Endothelial cell of umbilical vein (primary cell): ENCODE measurements around the gene XPA. TPM values are rescaled to one million over a fixed set of nuclear protein-coding genes. Genes with fewer than 3 reads are reported as not detected.

Experiments
- BruUV-seq: library from RNA; stranded (reverse); fragments of 400-500 nt; replicated peaks from 2 replicates; lab custom pipeline; 2021; lab: Mats Ljungman, UMichigan
- CTCF ChIA-PET: fragments of 300-600, 350-600 bp; sonication (Branson Sonifier 250); formaldehyde crosslinking; loops from one replicate; lab custom pipeline; 2021; ENCODE audit warnings: antibody characterized with exemption, inconsistent platforms; lab: Charles Lee
- POLR2A ChIA-PET: fragments of 300-600, 350-600 bp; sonication (Branson Sonifier 250); formaldehyde crosslinking; loops from one replicate; lab custom pipeline; 2021; ENCODE audit warnings: antibody characterized with exemption, inconsistent platforms; lab: Charles Lee
- DNase-seq: peaks from one replicate; pipeline ENCODE4 v3.0.0-alpha.2; 2011; ENCODE audit warnings: low read depth, low spot score
- FAIRE-seq: peaks from 2 replicates; lab custom pipeline; 2011; peaks lifted over from hg19 to GRCh38; lab: Jason Lieb, UNC
- H2AFZ ChIP-seq: 2 replicates; pipeline ENCODE4 v1.6.0; 2012; ENCODE audit warnings: low read depth, low read length, control low read depth, inconsistent platforms
- H3K27ac ChIP-seq: 2 replicates; pipeline ENCODE4 v1.5.1; 2011; ENCODE audit warnings: low read depth, mild to moderate bottlenecking, control low read depth, low read length, moderate library complexity; ENCODE audit not compliant: insufficient read depth
- H3K27me3 ChIP-seq, 2 experiments: 2 replicates each; pipeline versions ENCODE4 v1.6.0 to v1.6.1; 2011; ENCODE audit warnings: low read length in 2 of 2, mixed read lengths in 1 of 2; ENCODE audit not compliant: control insufficient read depth in 2 of 2, insufficient read depth in 2 of 2
- H3K36me3 ChIP-seq, 2 experiments: 2 replicates in 1 of 2; 3 replicates in 1 of 2; pipeline ENCODE4 v1.5.1; 2011; ENCODE audit warnings: low read length in 2 of 2, mild to moderate bottlenecking in 1 of 2, moderate library complexity in 1 of 2; ENCODE audit not compliant: control insufficient read depth in 2 of 2, insufficient read depth in 2 of 2; ENCODE audit errors: extremely low read depth in 1 of 2
- H3K4me1 ChIP-seq: 3 replicates; pipeline ENCODE4 v1.5.1; 2011; ENCODE audit warnings: mild to moderate bottlenecking, low read length; ENCODE audit not compliant: control insufficient read depth, insufficient read depth; ENCODE audit errors: extremely low read depth
- H3K4me2 ChIP-seq: 2 replicates; pipeline ENCODE4 v1.6.1; 2011; ENCODE audit warnings: low read length, control low read depth, mixed read lengths; ENCODE audit not compliant: insufficient read depth
- H3K4me3 ChIP-seq, 3 experiments: fragments of 200-600 bp in 1 of 3; sonication (generic), shearing (Covaris generic) in 1 of 3; replicated peaks in 1 of 3; 2 replicates each; pipeline ENCODE4 v1.5.1; 2011 to 2016; ENCODE audit warnings: control low read depth in 3 of 3, low read length in 3 of 3, mild to moderate bottlenecking in 2 of 3, inconsistent platforms in 1 of 3, low read depth in 1 of 3, moderate library complexity in 1 of 3; ENCODE audit not compliant: insufficient read depth in 1 of 3
- H3K79me2 ChIP-seq: 2 replicates; pipeline ENCODE4 v1.6.0; 2012; ENCODE audit warnings: low read length, inconsistent platforms; ENCODE audit not compliant: control insufficient read depth, insufficient read depth
- H3K9ac ChIP-seq: replicated peaks from 2 replicates; pipeline ENCODE3; 2011; ENCODE audit warnings: low read length, control low read depth; ENCODE audit not compliant: insufficient read depth; ENCODE audit errors: extremely low read depth
- H3K9me1 ChIP-seq: replicated peaks from 3 replicates; pipeline ENCODE4 v1.6.0; 2011; ENCODE audit warnings: mild to moderate bottlenecking, low read length; ENCODE audit not compliant: control insufficient read depth, insufficient read depth; ENCODE audit errors: extremely low read depth
- H3K9me3 ChIP-seq: replicated peaks from 2 replicates; pipeline ENCODE4 v1.5.1; 2012; ENCODE audit warnings: low read length, inconsistent platforms; ENCODE audit not compliant: control insufficient read depth, insufficient read depth
- H4K20me1 ChIP-seq: replicated peaks from 2 replicates; pipeline ENCODE3; 2011; ENCODE audit warnings: mild to moderate bottlenecking, low read length; ENCODE audit not compliant: control insufficient read depth, insufficient read depth; ENCODE audit errors: extremely low read depth
- CTCF ChIP-seq, 2 donors: IDR thresholded peaks; 1 replicate in 1 of 2; 2 replicates in 1 of 2; pipeline ENCODE4 v1.5.1; 2011; ENCODE audit warnings: low read length in 2 of 2, mild to moderate bottlenecking in 2 of 2, moderate library complexity in 2 of 2, control low read depth in 1 of 2, inconsistent platforms in 1 of 2, low read depth in 1 of 2; ENCODE audit not compliant: insufficient read depth in 1 of 2; ENCODE audit errors: extremely low read depth in 1 of 2
- EZH2 ChIP-seq: IDR thresholded peaks from 2 replicates; pipeline ENCODE4 v1.6.1; 2012; ENCODE audit warnings: borderline replicate concordance, low read depth, mild to moderate bottlenecking, moderate library complexity, low read length, inconsistent platforms; ENCODE audit not compliant: severe bottlenecking
- FOS ChIP-seq: IDR thresholded peaks from 2 replicates; pipeline ENCODE4 v1.6.1; 2011; ENCODE audit warnings: mild to moderate bottlenecking, low read length, moderate library complexity, borderline replicate concordance; ENCODE audit not compliant: insufficient read depth
- GATA2 ChIP-seq: IDR thresholded peaks from 2 replicates; pipeline ENCODE4 v1.7.0; 2011; ENCODE audit warnings: low read depth, mild to moderate bottlenecking, moderate library complexity, mixed read lengths, low read length; ENCODE audit not compliant: insufficient read length, insufficient read depth
- JUN ChIP-seq: IDR thresholded peaks from 2 replicates; pipeline ENCODE4 v1.6.1; 2011; ENCODE audit warnings: borderline replicate concordance, low read depth; ENCODE audit not compliant: insufficient read length, insufficient read depth
- MAX ChIP-seq: IDR thresholded peaks from 2 replicates; pipeline ENCODE4 v1.6.1; 2011; ENCODE audit not compliant: insufficient read depth, insufficient read length
- MYC ChIP-seq: IDR thresholded peaks from one replicate; pipeline ENCODE4 v1.6.1; 2011; ENCODE audit warnings: mild to moderate bottlenecking, low read depth, low read length
- POLR2A ChIP-seq: IDR thresholded peaks from 2 replicates; pipeline ENCODE4 v1.6.1; 2012; ENCODE audit warnings: low read depth, mild to moderate bottlenecking, control low read depth, low read length
- POLR2AphosphoS5 ChIP-seq: IDR thresholded peaks from 2 replicates; pipeline ENCODE4 v1.6.1; 2012; ENCODE audit warnings: low read depth, mild to moderate bottlenecking, control low read depth, low read length, moderate library complexity; ENCODE audit not compliant: insufficient read depth
- dilution Hi-C: fragments of 300-500 bp; cut with MboI; formaldehyde crosslinking; loops from one replicate; pipeline ENCODE4 v1.15.0; 2019; ENCODE audit warnings: low sequenced_read_pairs; ENCODE audit not compliant: extremely low pct_ligation_motif_present
- intact Hi-C: fragments of 100-400 bp; cut with micrococcal nuclease; formaldehyde crosslinking; loops from one replicate; pipeline ENCODE4 v1.10.0; 2022
- polyA plus RNA-seq, 4 experiments: library from polyadenylated mRNA; depleted of rRNA in 3 of 4; stranded (reverse) in 3 of 4; unstranded in 1 of 4; fragments of >200 nt; gene quantifications; 2 replicates each; pipeline versions ENCODE4 v1.2.1 to v1.2.3, GENCODE V29; 2011 to 2012; ENCODE audit warnings: missing spikeins in 1 of 4
- total RNA-seq: library from RNA; stranded (reverse); gene quantifications from 2 replicates; pipeline ENCODE4 v1.2.3, GENCODE V29; 2021

The XPA gene
- total and polyA plus RNA-seq, 2 donors (not counting 3 experiments of a cell fraction or from before 2014, with no cell fraction given), result 3.6 to 21.1 TPM

GRCh38 chr9:97665742-97666141 lies 31.4 kb downstream of the XPA start:
- Histone ChIP-seq H3K4me2 (no peak overlapping the region), H3K9ac (no peak overlapping the region), H3K36me3 (peaks cover 32 to 55% of the 10 kb centered on the region in 2 experiments), H3K9me3 (no peaks in the 10 kb centered on the region), H3K79me2 (no peaks in the 10 kb centered on the region), H3K9me1 (no peaks in the 10 kb centered on the region), H2AFZ (no peak overlapping the region), H3K27ac (no peak overlapping the region), H3K4me1 (no peaks in the 10 kb centered on the region), H3K27me3 (no peaks in the 10 kb centered on the region), H4K20me1 (no peaks in the 10 kb centered on the region), H3K4me3 (no peak overlapping the region)
- FAIRE-seq (no peak), DNase-seq (no peak)
- dilution Hi-C loops (no loop called here), intact Hi-C loops (no loop called here)
- no TSS peak for BruUV-seq
- ChIA-PET POLR2A (interaction anchor here (0.6 kb wide), 1 partner anchor 27 kb away, joined by 3 read pairs; no protein-coding TSS in a partner anchor), CTCF (interaction anchor here (1.2 kb wide), 1 partner anchor 9 kb away, joined by 3 read pairs; no protein-coding TSS in a partner anchor)
- TF ChIP-seq POLR2AphosphoS5 (no peak), MYC (no peak), EZH2 (no peak), CTCF (IDR thresholded peaks at IDR 0.05; ENCODE audit: extremely low read depth in 1 of 2, insufficient read depth in 1 of 2, low read depth in 1 of 2, low read length in 2 of 2) (no peak), POLR2A (no peak), GATA2 (no peak), MAX (no peak), FOS (no peak), JUN (no peak)
